ENCODE data around the gene MYADM. TPM values are rescaled to one million over a fixed set of nuclear protein-coding genes. Genes with fewer than 3 reads are reported as not detected.
A peak's percentile ranks its signal among the peaks of the same experiment; 100 is the strongest.
"Not testable (repeated sequence)": the region's sequence is repeated elsewhere in the genome, so short reads cannot be mapped to it uniquely, and the experiment has no call there.

Gene MYADM
- total RNA-seq, 1 donor from 2014 or later: 120 TPM

DNA sequence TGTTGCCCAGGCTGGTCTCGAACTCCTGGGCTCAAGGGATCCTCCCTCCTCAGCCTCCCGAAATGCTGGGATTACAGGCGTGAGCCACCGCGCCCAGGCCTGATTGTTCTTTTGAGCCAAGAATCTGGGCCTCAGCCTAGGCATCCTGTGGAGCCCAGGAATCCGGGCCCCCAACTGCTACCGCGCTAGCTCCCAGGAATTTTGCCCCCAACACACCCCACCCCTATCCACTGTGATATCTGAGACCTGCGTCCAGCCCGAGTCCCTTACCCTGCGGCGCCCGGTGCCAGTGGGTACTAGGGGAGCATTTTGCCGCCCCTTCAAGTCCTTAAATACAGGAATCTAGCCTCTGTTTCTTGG lies 838 bp upstream of the MYADM start:
- DNase-seq (ENCODE audit: low spot score) (peak; percentile 65), ATAC-seq (no peak)
- intact Hi-C loops (cut with DNase I): no loop called here

DNA sequence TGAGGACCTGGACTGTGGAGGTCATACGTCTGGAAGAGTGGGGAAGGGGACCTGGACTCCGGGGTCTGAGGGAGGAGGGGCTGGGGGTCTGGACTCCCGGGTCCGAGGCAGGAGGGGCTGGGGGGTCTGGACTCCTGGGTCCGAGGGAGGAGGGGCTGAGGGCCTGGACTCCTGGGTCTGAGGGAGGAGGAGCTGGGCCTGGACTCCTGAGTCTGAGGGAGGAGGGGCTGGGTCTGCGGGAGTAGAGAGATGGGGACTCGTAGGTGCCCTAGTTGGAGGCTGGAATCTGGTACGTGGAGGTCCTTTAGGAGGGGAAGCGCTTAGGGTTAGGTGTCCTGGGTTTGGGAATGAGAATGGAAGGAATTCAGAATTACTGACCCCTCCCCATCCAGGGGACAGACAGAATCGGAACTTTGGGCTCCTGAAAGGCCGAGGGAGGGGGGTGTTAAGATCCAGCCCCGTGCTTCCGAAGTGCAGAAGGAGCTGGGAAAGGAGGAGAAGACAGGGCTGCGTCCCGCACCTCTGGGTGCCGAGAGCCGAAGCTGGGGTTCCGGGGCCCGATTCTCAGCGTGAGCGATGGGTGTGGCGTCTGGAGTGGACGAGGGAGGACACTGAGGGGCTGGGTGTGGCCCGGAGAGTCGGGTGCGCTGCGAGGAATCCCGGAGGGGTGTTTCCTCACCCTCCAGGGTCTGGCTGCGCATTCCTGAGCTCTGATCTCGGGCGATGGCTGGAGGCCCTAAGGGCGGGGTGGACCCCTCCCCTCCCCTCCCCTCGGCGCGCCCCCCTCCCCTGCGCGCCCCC lies 608 bp downstream of the MYADM start:
- DNase-seq (ENCODE audit: low spot score): peak; percentile 75

DNA sequence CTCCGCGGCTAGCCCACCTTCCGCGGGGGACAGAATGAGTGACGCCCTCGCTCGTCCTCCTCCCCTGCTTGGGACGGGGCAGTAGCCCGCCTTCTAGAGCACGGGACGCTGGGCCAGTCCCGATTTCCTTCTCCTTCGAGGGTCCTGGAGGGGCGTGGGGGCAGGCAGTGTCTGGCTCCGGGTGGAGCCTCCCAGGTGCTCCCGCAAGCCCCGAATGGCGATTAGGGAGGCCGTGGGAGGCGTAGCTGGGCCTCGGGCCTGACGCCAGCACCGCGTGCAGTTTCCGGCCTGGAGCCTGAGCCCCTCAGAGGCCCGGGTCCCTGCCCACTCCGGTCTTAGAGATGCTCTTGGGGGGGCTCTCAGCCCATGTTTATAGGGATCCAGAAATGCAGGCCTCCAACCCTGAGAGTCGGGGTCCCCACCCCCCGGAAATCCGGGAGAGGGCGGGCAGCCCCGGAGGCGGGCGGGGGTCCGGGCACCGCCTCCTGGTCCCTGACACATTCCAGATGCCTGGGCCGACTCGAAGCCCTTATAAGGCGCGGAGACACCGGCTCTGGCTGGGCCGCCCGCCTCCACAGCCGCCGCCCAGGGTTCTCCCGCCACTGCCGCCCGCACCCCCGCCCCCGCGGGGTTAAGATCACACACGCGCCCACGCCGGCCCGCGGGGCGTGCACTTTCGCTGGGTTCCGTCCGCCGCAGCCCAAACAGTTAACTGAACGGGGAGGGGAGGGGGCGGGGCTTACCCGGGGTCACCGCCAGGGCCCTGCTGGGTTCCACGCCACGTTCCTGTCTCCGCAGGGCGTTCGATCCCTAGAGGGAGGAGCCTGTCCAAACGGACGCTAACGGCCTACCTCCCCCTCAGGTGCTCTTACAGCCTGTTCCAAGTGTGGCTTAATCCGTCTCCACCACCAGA lies 1.5 kb downstream of the MYADM start:
- DNase-seq (ENCODE audit: low spot score): peak; percentile 91
- peak; percentile 59 for ATAC-seq
- intact Hi-C loops (cut with DNase I): no loop called here

More for the DNA sequence above, 608 bp downstream of the MYADM start:
- intact Hi-C loops (cut with DNase I): no loop called here
- peak; percentile 26 for ATAC-seq

DNA sequence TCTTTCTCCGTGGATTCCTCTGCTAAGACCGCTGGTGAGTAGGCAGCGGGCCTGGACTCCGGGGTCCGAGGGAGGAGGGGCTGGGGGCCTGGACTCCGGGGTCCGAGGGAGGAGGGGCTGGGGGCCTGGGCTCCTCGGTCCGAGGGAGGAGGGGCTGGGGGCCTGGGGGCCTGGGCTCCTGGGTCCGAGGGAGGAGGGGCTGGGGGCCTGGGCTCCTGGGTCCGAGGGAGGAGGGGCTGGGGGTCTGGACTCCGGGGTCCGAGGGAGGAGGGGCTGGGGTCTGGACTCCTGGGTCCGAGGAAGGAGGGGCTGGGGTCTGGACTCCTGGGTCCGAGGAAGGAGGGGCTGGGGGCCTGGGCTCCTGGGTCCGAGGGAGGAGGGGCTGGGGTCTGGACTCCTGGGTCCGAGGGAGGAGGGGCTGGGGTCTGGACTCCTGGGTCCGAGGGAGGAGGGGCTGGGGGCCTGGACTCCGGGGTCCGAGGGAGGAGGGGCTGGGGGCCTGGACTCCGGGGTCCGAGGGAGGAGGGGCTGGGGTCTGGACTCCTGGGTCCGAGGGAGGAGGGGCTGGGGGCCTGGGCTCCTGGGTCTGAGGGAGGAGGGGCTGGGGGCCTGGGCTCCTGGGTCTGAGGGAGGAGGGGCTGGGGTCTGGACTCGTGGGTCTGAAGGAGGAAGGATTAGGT lies 2.3 kb downstream of the MYADM start:
- intact Hi-C loops (cut with DNase I); DNase-seq (ENCODE audit: low spot score); ATAC-seq: not testable (repeated sequence)

DNA sequence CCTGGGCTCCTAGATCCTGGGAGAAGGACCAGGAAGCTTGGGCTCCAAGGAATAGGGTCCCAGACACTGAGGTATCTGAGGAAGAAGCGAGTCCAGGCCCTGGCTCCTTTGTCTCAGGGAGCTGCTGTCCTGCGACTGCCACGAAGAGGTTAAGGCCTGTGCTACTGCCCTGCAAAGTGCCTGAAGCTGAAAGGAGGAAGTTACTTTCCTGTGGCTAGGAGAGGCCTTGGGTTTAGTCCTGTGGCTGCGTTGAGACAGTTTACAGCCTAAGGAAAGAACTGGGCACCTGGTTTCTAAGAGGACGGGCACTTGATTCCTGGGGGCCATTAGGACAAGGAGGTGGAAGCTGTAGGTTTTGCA lies 2.8 kb downstream of the MYADM start:
- intact Hi-C loops (cut with DNase I): no loop called here
- DNase-seq (ENCODE audit: low spot score) (peak; percentile 63), ATAC-seq (no peak)

DNA sequence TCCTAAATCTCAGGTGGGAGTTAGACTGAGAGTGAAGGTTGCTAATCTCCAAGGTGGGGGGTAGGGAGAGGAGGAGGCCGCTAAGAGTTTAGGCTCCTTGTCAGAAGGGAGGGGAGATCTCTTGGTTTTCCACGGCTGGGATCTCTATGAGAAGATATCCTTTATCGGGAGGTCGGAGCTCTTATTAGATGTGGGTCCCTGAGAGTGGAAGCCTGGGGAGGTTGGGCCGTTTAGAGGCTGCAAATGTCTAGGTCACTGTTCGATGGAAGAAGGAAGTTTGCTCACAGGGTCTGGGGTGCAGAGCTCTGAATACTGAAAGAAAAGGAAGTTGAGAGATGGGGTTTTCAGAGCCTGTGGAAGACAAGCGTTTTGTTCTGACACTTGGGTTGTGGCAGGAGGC lies 3.8 kb downstream of the MYADM start:
- intact Hi-C loops (cut with DNase I): no loop called here
- ATAC-seq (no peak), DNase-seq (ENCODE audit: low spot score) (no peak)

DNA sequence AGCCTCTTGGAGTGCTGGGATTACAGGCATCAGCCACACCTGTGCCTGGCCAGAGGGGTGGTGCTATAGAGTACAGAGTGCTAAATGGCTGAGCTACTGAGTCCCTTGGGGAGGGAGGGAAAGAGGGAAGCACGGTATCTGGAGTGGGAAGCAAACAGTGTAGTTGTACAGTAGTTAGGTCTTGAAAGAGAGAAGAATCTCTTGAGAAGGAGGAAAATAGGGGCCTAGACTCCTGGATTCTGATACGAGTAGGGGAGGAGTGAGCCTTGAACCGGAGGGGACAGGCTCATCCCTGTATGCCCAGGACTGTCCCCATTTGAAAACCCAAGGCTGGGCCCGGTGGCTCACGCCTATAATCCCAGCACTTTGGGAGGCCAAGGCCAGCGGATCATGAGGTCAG lies 5.1 kb downstream of the MYADM start:
- ATAC-seq: no peak
- intact Hi-C loops (cut with DNase I): no loop called here
- no peak for DNase-seq (ENCODE audit: low spot score)

DNA sequence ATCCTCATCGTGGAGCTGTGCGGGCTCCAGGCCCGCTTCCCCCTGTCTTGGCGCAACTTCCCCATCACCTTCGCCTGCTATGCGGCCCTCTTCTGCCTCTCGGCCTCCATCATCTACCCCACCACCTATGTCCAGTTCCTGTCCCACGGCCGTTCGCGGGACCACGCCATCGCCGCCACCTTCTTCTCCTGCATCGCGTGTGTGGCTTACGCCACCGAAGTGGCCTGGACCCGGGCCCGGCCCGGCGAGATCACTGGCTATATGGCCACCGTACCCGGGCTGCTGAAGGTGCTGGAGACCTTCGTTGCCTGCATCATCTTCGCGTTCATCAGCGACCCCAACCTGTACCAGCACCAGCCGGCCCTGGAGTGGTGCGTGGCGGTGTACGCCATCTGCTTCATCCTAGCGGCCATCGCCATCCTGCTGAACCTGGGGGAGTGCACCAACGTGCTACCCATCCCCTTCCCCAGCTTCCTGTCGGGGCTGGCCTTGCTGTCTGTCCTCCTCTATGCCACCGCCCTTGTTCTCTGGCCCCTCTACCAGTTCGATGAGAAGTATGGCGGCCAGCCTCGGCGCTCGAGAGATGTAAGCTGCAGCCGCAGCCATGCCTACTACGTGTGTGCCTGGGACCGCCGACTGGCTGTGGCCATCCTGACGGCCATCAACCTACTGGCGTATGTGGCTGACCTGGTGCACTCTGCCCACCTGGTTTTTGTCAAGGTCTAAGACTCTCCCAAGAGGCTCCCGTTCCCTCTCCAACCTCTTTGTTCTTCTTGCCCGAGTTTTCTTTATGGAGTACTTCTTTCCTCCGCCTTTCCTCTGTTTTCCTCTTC lies 6.3 kb downstream of the MYADM start:
- ATAC-seq (no peak), DNase-seq (ENCODE audit: low spot score) (no peak)
- intact Hi-C loops (cut with DNase I): no loop called here

DNA sequence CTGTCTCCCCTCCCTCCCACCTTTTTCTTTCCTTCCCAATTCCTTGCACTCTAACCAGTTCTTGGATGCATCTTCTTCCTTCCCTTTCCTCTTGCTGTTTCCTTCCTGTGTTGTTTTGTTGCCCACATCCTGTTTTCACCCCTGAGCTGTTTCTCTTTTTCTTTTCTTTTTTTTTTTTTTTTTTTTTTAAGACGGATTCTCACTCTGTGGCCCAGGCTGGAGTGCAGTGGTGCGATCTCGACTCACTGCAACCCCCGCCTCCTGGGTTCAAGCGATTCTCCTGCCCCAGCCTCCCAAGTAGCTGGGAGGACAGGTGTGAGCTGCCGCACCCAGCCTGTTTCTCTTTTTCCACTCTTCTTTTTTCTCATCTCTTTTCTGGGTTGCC lies 6.9 kb downstream of the MYADM start:
- ATAC-seq (no peak), DNase-seq (ENCODE audit: low spot score) (no peak)
- intact Hi-C loops (cut with DNase I): no loop called here

DNA sequence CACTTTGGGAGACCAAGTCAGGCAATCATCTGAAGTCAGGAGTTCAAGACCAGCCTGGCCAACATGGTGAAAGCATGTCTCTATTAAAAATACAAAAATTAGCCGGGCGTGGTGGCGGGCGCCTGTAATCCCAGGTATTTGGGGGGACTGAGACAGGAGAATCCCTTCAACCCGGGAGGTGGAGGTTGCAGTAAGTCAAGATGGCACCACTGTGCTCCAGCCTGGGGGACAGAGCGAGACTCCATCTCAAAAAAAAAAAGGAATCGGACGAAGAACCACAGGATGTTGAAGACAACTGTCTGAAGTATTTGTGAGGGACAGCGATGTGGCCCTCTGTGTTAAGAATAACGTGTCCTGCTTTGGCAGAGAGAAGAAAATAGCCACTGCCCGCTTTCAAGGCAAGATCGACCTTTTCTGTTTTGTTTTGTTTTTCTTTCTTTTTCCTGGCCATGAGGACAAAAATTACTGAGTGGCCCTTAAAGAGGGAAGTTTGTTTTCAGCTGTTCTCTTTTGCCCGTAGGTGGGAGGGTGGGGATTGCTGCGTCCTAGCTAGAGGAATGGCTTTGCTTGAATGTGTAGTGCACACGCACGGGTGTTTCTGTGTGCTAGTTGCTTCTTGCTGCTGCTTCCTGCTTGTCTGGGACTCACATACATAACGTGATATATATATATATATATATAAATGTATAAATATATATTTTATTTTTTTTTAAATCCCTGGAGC lies 8.1 kb downstream of the MYADM start:
- ATAC-seq: no peak
- intact Hi-C loops (cut with DNase I): no loop called here

DNA sequence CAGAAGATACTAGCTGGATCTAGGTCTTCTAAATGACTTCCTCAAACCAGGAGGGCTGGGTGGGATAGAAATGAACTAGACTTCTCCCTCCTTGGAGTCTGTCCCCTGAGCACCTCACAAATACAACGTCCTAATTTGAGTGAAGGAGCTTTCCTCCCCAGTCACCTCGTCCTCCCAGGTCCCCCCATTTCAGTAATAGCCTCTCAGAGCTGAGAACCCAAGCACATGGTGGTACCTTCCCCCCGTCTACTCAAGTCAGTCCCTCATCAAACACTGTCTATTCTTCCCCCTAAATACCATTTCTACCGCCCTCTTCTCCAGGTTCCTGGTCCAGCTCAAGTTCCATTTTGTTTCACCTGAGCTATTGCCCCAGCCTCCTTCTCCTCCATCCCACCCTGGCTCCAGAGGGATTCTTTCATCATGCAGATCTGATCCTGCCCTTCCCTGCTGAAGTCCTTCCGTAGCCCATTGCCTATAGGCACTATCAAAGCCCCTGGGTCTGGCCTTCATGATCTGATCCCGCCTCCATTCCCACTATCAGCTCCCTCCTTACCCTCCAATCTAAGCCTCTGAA lies 9.1 kb downstream of the MYADM start:
- DNase-seq (ENCODE audit: low spot score): no peak
- intact Hi-C loops (cut with DNase I): no loop called here
- ATAC-seq: no peak

More for the DNA sequence above, 8.1 kb downstream of the MYADM start:
- DNase-seq (ENCODE audit: low spot score): no peak

DNA sequence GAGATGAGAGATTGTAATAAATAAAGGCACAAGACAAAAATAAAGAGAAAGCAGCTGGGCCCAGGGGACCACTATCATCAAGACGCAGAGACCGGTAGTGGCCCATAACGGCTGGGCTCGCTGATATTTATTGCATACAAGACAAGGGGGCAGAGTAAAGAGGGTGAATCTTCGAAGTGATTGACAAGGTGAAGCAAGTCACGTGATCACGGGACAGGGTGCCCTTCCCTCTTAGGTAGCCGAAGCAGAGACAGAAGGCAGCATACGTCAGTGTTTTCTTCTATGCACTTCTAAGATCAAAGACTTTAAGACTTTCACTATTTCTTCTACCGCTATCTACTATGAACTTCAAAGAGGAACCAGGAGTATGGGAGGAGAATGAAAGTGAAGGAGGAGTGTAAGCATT lies 9.7 kb downstream of the MYADM start:
- ATAC-seq: no peak
- intact Hi-C loops (cut with DNase I): no loop called here

DNA sequence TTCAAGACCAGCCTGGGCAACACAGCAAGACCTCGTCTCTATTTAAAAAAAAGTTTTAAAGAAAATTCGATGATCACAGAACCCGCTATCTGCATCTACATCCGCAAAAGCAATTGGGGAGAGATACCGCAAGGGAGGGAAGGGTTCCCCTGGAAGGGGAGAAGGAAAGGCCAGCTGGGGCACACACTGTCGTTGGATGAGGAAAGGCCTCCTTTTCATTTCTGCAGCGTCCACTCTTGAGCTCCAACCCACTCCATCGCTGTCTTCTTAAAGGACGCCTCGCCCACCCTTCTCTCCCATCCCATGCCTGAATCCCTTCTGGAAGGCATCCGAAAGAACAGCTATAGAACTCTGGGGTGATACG lies 11.1 kb downstream of the MYADM start:
- DNase-seq (ENCODE audit: low spot score): no peak
- ATAC-seq: no peak
- intact Hi-C loops (cut with DNase I): no loop called here

More for the DNA sequence above, 9.7 kb downstream of the MYADM start:
- no peak for DNase-seq (ENCODE audit: low spot score)

DNA sequence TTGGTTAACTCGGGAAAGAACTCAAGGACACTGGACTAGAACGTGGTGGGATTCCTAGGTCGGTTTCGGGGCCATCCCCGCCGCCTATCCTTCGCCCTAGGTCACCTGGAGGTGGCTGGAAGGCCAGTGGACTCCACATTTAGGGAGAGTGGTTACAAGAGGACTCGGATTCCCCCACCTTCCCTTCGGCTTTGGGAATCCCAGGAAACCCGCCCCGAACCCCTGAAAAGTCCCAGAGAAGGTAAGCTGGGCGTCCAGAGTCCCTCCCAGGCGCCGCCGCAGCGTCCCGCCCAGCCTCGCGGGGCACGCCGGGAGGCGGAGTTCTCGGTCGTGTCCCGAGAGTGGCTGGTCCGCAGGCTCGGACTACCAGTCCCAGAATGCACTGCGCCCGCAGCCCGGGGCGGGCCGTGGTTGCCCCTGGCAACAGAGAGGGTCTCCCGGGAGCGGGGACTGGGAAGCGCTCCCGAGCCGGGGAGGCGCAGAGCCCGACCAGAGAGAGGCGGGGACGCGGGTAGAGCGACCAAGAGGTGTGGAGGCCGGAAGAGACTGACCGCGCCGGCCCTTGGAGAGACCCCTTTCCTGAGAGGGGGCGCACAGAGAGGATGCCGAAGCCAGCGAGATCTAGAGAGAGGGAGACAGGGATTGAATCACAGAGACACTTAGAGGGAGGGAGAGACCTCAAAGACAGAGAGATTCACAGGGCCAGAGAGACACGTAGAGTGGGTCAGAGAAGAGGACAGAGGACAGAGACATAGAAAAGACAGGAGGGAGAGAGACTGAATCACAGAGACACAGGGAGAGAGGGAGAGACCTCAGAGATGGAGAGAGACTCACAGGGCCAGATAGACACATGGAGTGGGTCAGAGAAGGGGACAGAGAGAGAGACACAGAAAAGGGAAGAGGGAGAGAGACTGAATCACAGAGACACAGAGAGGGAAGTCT lies 11.7 kb downstream of the MYADM start:
- peak; percentile 99 for ATAC-seq
- peak; percentile 96 for DNase-seq (ENCODE audit: low spot score)
- intact Hi-C loops (cut with DNase I): no loop called here

DNA sequence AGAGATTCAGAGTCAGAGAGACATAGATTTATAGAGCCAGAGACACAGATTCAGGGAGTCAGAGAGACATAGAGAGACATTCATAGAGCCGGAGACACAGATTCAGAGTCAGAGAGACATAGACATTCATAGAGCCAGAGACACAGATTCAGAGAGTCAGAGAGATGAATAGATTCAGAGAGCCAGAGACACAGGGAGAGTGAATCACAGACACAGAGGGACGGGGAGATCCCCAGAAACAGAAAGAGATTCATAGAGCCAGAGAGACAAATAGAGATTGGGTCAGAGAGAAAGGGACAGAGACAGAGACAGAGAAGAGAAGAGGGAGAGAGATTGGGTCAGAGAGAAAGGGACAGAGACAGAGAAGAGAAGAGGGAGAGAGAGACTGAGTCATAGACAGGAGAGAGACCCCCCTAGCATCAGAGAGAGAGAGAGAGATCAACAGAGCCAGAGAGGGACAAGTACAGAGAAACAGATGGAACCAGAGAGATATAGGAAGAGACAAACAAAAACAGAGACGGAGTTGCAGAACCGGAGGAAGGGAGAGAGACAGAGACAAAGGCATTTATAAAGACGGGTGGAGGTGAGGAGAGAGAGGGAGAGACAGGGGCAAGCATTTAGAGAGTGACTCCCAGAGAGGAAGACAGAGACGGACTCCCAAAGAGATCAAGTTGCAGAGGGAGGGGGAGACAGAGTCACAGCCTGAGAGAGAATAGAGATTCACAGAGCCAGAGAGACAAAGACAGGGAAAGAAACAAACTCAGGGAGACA lies 13.2 kb downstream of the MYADM start:
- no peak for DNase-seq (ENCODE audit: low spot score)
- no peak for ATAC-seq
- intact Hi-C loops (cut with DNase I): no loop called here

Measured in sciatic nerve (tissue), 2 donors.